HCT116 (cell line): ENCODE data around the gene LDAF1. TPM values are rescaled to one million over a fixed set of nuclear protein-coding genes. Genes with fewer than 3 reads are reported as not detected.

Experiments
- ATAC-seq: fragments of 200-7000 bp; cut with Tn5 transposase; 2 replicates; pipeline ENCODE4 v1.9.1; 2020; ENCODE audit warnings: mild to moderate bottlenecking, moderate library complexity
- BruUV-seq: library from RNA; stranded (reverse); fragments of 400-500 nt; replicated peaks from 2 replicates; lab custom pipeline; 2021; lab: Mats Ljungman, UMichigan
- CTCF ChIA-PET: fragments of 300-600 bp; sonication (Branson Sonifier 250); formaldehyde crosslinking; loops from one replicate; lab custom pipeline; 2021; ENCODE audit warnings: antibody characterized with exemption; lab: Charles Lee
- POLR2A ChIA-PET: fragments of 300-600, 350-600 bp; sonication (Branson Sonifier 250); formaldehyde crosslinking; loops from one replicate; lab custom pipeline; 2021; ENCODE audit warnings: antibody characterized with exemption; lab: Charles Lee
- RAD21 ChIA-PET, 2 experiments: fragments of 300-600 bp; sonication (Branson Sonifier 250); formaldehyde crosslinking; loops; one replicate each; lab custom pipeline; 2023; ENCODE audit warnings: low total read pairs in 2 of 2; ENCODE audit not compliant: uncharacterized antibody in 2 of 2, unreplicated experiment in 2 of 2, low non-redundant PET in 1 of 2; lab: Charles Lee
- DNase-seq: peaks from one replicate; pipeline ENCODE4 v3.0.0-alpha.2; 2010; ENCODE audit warnings: low read depth, low spot score
- H2AFZ ChIP-seq: fragments of 200-600 bp; shearing (Covaris generic), sonication (generic); 2 replicates; pipeline ENCODE4 v1.6.1; 2017; ENCODE audit warnings: low read depth, mixed run types, mixed read lengths, antibody characterized with exemption, low read length; ENCODE audit not compliant: poor library complexity, severe bottlenecking
- H3K27ac ChIP-seq: 2 replicates; pipeline ENCODE4 v1.5.1; 2012; ENCODE audit warnings: low read depth, low read length
- H3K27me3 ChIP-seq: fragments of 200-600 bp; sonication (generic); 2 replicates; pipeline ENCODE4 v1.6.1; 2016; ENCODE audit warnings: mixed run types, low read length, mixed read lengths; ENCODE audit not compliant: insufficient read depth
- H3K36me3 ChIP-seq, 2 experiments: fragments of 200-500 bp in 1 of 2; fragments of 200-600 bp in 1 of 2; sonication (Bioruptor generic) in 1 of 2; sonication (generic) in 1 of 2; 2 replicates each; pipeline versions ENCODE4 v1.5.1 to v1.6.1; 2014 to 2016; ENCODE audit warnings: low read length in 2 of 2, inconsistent platforms in 1 of 2, mixed read lengths in 1 of 2, mixed run types in 1 of 2; ENCODE audit not compliant: insufficient read depth in 2 of 2, control insufficient read depth in 1 of 2
- H3K4me1 ChIP-seq, 2 experiments: fragments of 200-600 bp in 1 of 2; sonication (generic) in 1 of 2; 2 replicates each; pipeline versions ENCODE4 v1.5.1 to v1.6.1; 2012 to 2017; ENCODE audit warnings: low read length in 2 of 2, inconsistent platforms in 1 of 2, mild to moderate bottlenecking in 1 of 2, mixed read lengths in 1 of 2, mixed run types in 1 of 2, moderate library complexity in 1 of 2; ENCODE audit not compliant: insufficient read depth in 2 of 2, control insufficient read depth in 1 of 2
- H3K4me2 ChIP-seq: fragments of 200-600 bp; sonication (generic); 2 replicates; pipeline ENCODE4 v1.6.1; 2017; ENCODE audit warnings: mixed run types, low read length, mixed read lengths
- H3K4me3 ChIP-seq, 2 experiments: fragments of 200-600 bp in 1 of 2; sonication (generic) in 1 of 2; replicated peaks in 1 of 2; 2 replicates each; pipeline ENCODE4 v1.5.1; 2011 to 2016; ENCODE audit warnings: low read length in 2 of 2, control low read depth in 1 of 2, low read depth in 1 of 2, mild to moderate bottlenecking in 1 of 2, mixed read lengths in 1 of 2, mixed run types in 1 of 2
- H3K79me2 ChIP-seq: fragments of 200-600 bp; sonication (generic); 2 replicates; pipeline ENCODE4 v1.6.1; 2017; ENCODE audit warnings: mild to moderate bottlenecking, mixed run types, low read length, moderate library complexity, mixed read lengths; ENCODE audit not compliant: insufficient read depth
- H3K9ac ChIP-seq: fragments of 200-600 bp; sonication (generic); 2 replicates; pipeline ENCODE4 v1.6.1; 2016; ENCODE audit warnings: low read length, mixed read lengths
- H3K9me2 ChIP-seq: fragments of 200-600 bp; sonication (generic), shearing (Covaris generic); 2 replicates; pipeline ENCODE4 v1.6.1; 2017; ENCODE audit warnings: mixed run types, mild to moderate bottlenecking, moderate library complexity; ENCODE audit not compliant: insufficient read depth
- H3K9me3 ChIP-seq, 2 experiments: fragments of 200-500 bp in 1 of 2; fragments of 200-600 bp in 1 of 2; sonication (Bioruptor generic) in 1 of 2; sonication (generic) in 1 of 2; 2 replicates each; pipeline ENCODE4 v1.6.1; 2014 to 2017; ENCODE audit warnings: low read length in 2 of 2, mixed read lengths in 2 of 2, inconsistent platforms in 1 of 2, low read depth in 1 of 2, mild to moderate bottlenecking in 1 of 2, mixed run types in 1 of 2, moderate library complexity in 1 of 2; ENCODE audit not compliant: control insufficient read depth in 1 of 2, insufficient read depth in 1 of 2
- H4K20me1 ChIP-seq: fragments of 200-600 bp; sonication (generic), shearing (Covaris generic); 2 replicates; pipeline ENCODE4 v1.6.1; 2017; ENCODE audit warnings: mixed run types, mild to moderate bottlenecking, moderate library complexity; ENCODE audit not compliant: insufficient read depth
- CBX3 ChIP-seq: IDR thresholded peaks from 2 replicates; pipeline ENCODE4 v1.6.1; 2012; ENCODE audit warnings: low read depth
- CEBPB ChIP-seq: IDR thresholded peaks from 2 replicates; pipeline ENCODE4 v1.6.1; 2012; ENCODE audit warnings: low read depth
- EGR1 ChIP-seq: IDR thresholded peaks from 2 replicates; pipeline ENCODE4 v1.6.1; 2012; ENCODE audit warnings: low read depth
- ELF1 ChIP-seq: IDR thresholded peaks from 2 replicates; pipeline ENCODE4 v1.6.1; 2012; ENCODE audit warnings: low read depth, borderline replicate concordance
- FOSL1 ChIP-seq: IDR thresholded peaks from 2 replicates; pipeline ENCODE4 v1.6.1; 2012; ENCODE audit warnings: low read depth
- JUND ChIP-seq: IDR thresholded peaks from 2 replicates; pipeline ENCODE4 v1.6.1; 2012
- POLR2AphosphoS5 ChIP-seq: IDR thresholded peaks from 2 replicates; pipeline ENCODE4 v1.6.1; 2011; ENCODE audit warnings: mild to moderate bottlenecking, low read depth, low read length, moderate library complexity
- RAD21 ChIP-seq: IDR thresholded peaks from 2 replicates; pipeline ENCODE4 v1.6.1; 2012; ENCODE audit warnings: low read depth, mild to moderate bottlenecking
- SIN3A ChIP-seq: IDR thresholded peaks from 2 replicates; pipeline ENCODE4 v1.6.1; 2012; ENCODE audit warnings: low read depth
- TCF7L2 ChIP-seq: IDR thresholded peaks from 2 replicates; pipeline ENCODE4 v1.7.0; 2011; ENCODE audit warnings: borderline replicate concordance, inconsistent platforms; ENCODE audit not compliant: insufficient read depth, insufficient read length; ENCODE audit errors: extremely low read depth
- ZFX ChIP-seq: fragments of 450-650 bp; IDR thresholded peaks from 2 replicates; pipeline ENCODE4 v1.6.1; 2017
- ZNF274 ChIP-seq: fragments of 200-500 bp; sonication (Bioruptor generic); IDR thresholded peaks from 2 replicates; pipeline ENCODE4 v1.6.1; 2014; ENCODE audit warnings: mild to moderate bottlenecking, low read depth, low read length, inconsistent platforms
- intact Hi-C: fragments of 100-400 bp; cut with micrococcal nuclease; formaldehyde crosslinking; loops from 2 replicates; pipeline ENCODE4 v1.10.0; 2022
- total RNA-seq: library from RNA; stranded (reverse); gene quantifications from one replicate; pipeline ENCODE4 v1.2.1, GENCODE V29; 2021; ENCODE audit not compliant: unreplicated experiment
- TF ChIP-seq, protein P1 (sequence below): IDR thresholded peaks from 2 replicates; pipeline ENCODE4 v1.6.1; 2012; ENCODE audit warnings: low read depth
- TF ChIP-seq, protein P2 (sequence below): IDR thresholded peaks from 2 replicates; pipeline ENCODE4 v1.6.1; 2012
- TF ChIP-seq, protein P3 (sequence below): IDR thresholded peaks from 2 replicates; pipeline ENCODE4 v1.6.1; 2011; ENCODE audit warnings: mild to moderate bottlenecking, low read length, moderate library complexity; ENCODE audit not compliant: insufficient replicate concordance; ENCODE audit errors: extremely low read depth

The LDAF1 gene
- total RNA-seq, 1 experiment from 2014 or later = 30.0 TPM

DNA sequence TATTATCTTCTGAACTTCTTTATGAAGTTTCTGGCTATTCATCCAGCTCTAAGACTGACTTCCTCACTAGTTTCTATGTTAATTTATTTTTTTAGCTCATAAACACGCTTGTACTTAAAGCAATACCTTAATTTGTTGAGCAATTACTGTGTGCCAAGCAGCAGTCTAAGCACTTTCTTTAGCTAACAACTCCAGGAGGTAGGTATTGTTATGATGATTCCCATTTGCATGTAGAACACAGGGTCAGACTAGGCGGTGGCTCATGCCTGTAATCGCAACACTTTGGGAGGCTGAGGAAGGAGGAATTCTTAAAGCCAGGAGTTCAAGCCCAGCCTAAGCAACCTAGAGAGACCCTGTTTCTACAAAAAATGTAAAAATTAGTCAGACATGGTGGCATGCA lies 27.7 kb upstream of the LDAF1 start:
- H3K27ac ChIP-seq = no peak overlapping the region
- RAD21 ChIA-PET = no interaction called here
- H3K4me2 ChIP-seq = no peak overlapping the region
- H3K9ac ChIP-seq = no peak overlapping the region
- CTCF ChIA-PET = no interaction called here
- DNase-seq (no peak), ATAC-seq (no peak)
- H3K79me2 ChIP-seq = no peaks in the 10 kb centered on the region
- TF ChIP-seq, protein P1, sequence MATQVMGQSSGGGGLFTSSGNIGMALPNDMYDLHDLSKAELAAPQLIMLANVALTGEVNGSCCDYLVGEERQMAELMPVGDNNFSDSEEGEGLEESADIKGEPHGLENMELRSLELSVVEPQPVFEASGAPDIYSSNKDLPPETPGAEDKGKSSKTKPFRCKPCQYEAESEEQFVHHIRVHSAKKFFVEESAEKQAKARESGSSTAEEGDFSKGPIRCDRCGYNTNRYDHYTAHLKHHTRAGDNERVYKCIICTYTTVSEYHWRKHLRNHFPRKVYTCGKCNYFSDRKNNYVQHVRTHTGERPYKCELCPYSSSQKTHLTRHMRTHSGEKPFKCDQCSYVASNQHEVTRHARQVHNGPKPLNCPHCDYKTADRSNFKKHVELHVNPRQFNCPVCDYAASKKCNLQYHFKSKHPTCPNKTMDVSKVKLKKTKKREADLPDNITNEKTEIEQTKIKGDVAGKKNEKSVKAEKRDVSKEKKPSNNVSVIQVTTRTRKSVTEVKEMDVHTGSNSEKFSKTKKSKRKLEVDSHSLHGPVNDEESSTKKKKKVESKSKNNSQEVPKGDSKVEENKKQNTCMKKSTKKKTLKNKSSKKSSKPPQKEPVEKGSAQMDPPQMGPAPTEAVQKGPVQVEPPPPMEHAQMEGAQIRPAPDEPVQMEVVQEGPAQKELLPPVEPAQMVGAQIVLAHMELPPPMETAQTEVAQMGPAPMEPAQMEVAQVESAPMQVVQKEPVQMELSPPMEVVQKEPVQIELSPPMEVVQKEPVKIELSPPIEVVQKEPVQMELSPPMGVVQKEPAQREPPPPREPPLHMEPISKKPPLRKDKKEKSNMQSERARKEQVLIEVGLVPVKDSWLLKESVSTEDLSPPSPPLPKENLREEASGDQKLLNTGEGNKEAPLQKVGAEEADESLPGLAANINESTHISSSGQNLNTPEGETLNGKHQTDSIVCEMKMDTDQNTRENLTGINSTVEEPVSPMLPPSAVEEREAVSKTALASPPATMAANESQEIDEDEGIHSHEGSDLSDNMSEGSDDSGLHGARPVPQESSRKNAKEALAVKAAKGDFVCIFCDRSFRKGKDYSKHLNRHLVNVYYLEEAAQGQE = no peak
- TF ChIP-seq, protein P2, sequence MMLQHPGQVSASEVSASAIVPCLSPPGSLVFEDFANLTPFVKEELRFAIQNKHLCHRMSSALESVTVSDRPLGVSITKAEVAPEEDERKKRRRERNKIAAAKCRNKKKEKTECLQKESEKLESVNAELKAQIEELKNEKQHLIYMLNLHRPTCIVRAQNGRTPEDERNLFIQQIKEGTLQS = no peak
- TF ChIP-seq TCF7L2 = no peak
- no peak for TF ChIP-seq POLR2AphosphoS5
- TF ChIP-seq CBX3 = no peak
- no peak for TF ChIP-seq ELF1
- TF ChIP-seq JUND = no peak
- TF ChIP-seq ZNF274 = no peak
- TF ChIP-seq EGR1 = no peak
- TF ChIP-seq CEBPB = no peak
- TF ChIP-seq ZFX = no peak
- no peak for TF ChIP-seq RAD21
- TF ChIP-seq SIN3A = no peak
- TF ChIP-seq, protein P3, sequence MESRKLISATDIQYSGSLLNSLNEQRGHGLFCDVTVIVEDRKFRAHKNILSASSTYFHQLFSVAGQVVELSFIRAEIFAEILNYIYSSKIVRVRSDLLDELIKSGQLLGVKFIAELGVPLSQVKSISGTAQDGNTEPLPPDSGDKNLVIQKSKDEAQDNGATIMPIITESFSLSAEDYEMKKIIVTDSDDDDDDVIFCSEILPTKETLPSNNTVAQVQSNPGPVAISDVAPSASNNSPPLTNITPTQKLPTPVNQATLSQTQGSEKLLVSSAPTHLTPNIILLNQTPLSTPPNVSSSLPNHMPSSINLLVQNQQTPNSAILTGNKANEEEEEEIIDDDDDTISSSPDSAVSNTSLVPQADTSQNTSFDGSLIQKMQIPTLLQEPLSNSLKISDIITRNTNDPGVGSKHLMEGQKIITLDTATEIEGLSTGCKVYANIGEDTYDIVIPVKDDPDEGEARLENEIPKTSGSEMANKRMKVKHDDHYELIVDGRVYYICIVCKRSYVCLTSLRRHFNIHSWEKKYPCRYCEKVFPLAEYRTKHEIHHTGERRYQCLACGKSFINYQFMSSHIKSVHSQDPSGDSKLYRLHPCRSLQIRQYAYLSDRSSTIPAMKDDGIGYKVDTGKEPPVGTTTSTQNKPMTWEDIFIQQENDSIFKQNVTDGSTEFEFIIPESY = no peak
- no peak for TF ChIP-seq FOSL1
- H3K9me2 ChIP-seq = no peaks in the 10 kb centered on the region
- H3K27me3 ChIP-seq = peaks cover 6% of the 10 kb centered on the region; the same call in 1 of the 2 replicates
- no peaks in the 10 kb centered on the region for H4K20me1 ChIP-seq
- no peak overlapping the region for H3K4me3 ChIP-seq
- H3K4me1 ChIP-seq = no peaks in the 10 kb centered on the region
- H3K9me3 ChIP-seq = no peaks in the 10 kb centered on the region
- intact Hi-C loops = no loop called here
- BruUV-seq = no TSS peak
- H2AFZ ChIP-seq = no peak overlapping the region
- no peaks in the 10 kb centered on the region for H3K36me3 ChIP-seq
- POLR2A ChIA-PET = interaction anchor here (0.6 kb wide), 1 partner anchor 9 kb away, joined by 3 read pairs; no protein-coding TSS in a partner anchor
